ENCODE data around the gene PRKCE.

- TF ChIP-seq CTCF (IDR thresholded peaks at IDR 0.05) (no peak), POLR2AphosphoS5 (IDR thresholded peaks at IDR 0.05; ENCODE audit: low read depth, low read length) (no peak), REST (IDR thresholded peaks at IDR 0.05; ENCODE audit: insufficient read depth in 1 of 2, low read depth in 2 of 2, low read length in 1 of 2) (no peak)
Observed at GRCh38 chr2:45748239-45748638, 96.8 kb downstream of the PRKCE start.
